Osteoblast (primary cell): Measurements from ENCODE around the gene H3-3A. TPM values are rescaled to one million over a fixed set of nuclear protein-coding genes. Genes with fewer than 3 reads are reported as not detected.

ENCODE experiments used
- DNase-seq: peaks from one replicate; pipeline ENCODE4 v3.0.0; 2011; ENCODE audit warnings: low spot score, mixed read lengths; ENCODE audit not compliant: insufficient read length; ENCODE audit errors: missing footprints
- H2AFZ ChIP-seq: 2 replicates; pipeline ENCODE4 v1.6.0; 2011; ENCODE audit warnings: mild to moderate bottlenecking, low read length
- H3K27ac ChIP-seq: 2 replicates; pipeline ENCODE4 v1.5.1; 2011; ENCODE audit warnings: mild to moderate bottlenecking, low read depth, low read length, moderate library complexity
- H3K27me3 ChIP-seq: 2 replicates; pipeline ENCODE4 v1.6.0; 2012; ENCODE audit warnings: mild to moderate bottlenecking, control low read depth, inconsistent platforms, low read length, moderate library complexity; ENCODE audit not compliant: insufficient read depth
- H3K36me3 ChIP-seq: 2 replicates; pipeline ENCODE4 v1.5.1; 2011; ENCODE audit warnings: mild to moderate bottlenecking, low read length, control low read depth, moderate library complexity; ENCODE audit not compliant: insufficient read depth
- H3K4me1 ChIP-seq: 2 replicates; pipeline ENCODE4 v1.5.1; 2011; ENCODE audit warnings: mild to moderate bottlenecking, low read length, control low read depth, moderate library complexity; ENCODE audit not compliant: insufficient read depth
- H3K4me2 ChIP-seq: 2 replicates; pipeline ENCODE4 v1.6.0; 2011; ENCODE audit warnings: mild to moderate bottlenecking, low read length; ENCODE audit not compliant: insufficient read depth
- H3K4me3 ChIP-seq: fragments of 200-600 bp; sonication (generic); 3 replicates; pipeline ENCODE4 v1.5.1; 2012; ENCODE audit warnings: mild to moderate bottlenecking, low read length, inconsistent platforms; ENCODE audit not compliant: insufficient read depth
- H3K79me2 ChIP-seq: 2 replicates; pipeline ENCODE4 v1.6.0; 2012; ENCODE audit warnings: mild to moderate bottlenecking, low read length, control low read depth, inconsistent platforms; ENCODE audit not compliant: insufficient read depth
- H3K9me3 ChIP-seq: 2 replicates; pipeline ENCODE4 v1.5.1; 2011; ENCODE audit warnings: low read depth, low read length, control low read depth
- H4K20me1 ChIP-seq: 2 replicates; pipeline ENCODE4 v1.6.0; 2012; ENCODE audit warnings: mild to moderate bottlenecking, low read length, control low read depth; ENCODE audit not compliant: insufficient read depth
- CTCF ChIP-seq: IDR thresholded peaks from 2 replicates; pipeline ENCODE4 v1.5.1; 2011; ENCODE audit warnings: mild to moderate bottlenecking, low read depth, low read length, moderate library complexity; ENCODE audit errors: extremely low read depth
- total RNA-seq: library from RNA; depleted of rRNA; stranded (reverse); fragments of >200 nt; gene quantifications from 2 replicates; pipeline ENCODE4 v1.2.3, GENCODE V29; 2012

Gene H3-3A
- total RNA-seq, 1 donor: 127 TPM

- no peak for DNase-seq
- no peaks in the 10 kb centered on the region for H4K20me1 ChIP-seq
- no peaks in the 10 kb centered on the region for H3K4me1 ChIP-seq
- H3K4me2 ChIP-seq: no peak overlapping the region
- no peak overlapping the region for H3K27ac ChIP-seq
- no peak overlapping the region for H3K4me3 ChIP-seq
- H3K79me2 ChIP-seq: no peaks in the 10 kb centered on the region
- H3K9me3 ChIP-seq: no peaks in the 10 kb centered on the region
- H2AFZ ChIP-seq: no peak overlapping the region
- no peaks in the 10 kb centered on the region for H3K36me3 ChIP-seq
- TF ChIP-seq CTCF: no peak
- H3K27me3 ChIP-seq: peaks cover 14% of the 10 kb centered on the region
Observed at GRCh38 chr1:226021801-226022200, 40.7 kb upstream of the H3-3A start.

- TF ChIP-seq CTCF: no peak
- Histone ChIP-seq H3K4me1 (no peaks in the 10 kb centered on the region), H3K36me3 (no peaks in the 10 kb centered on the region), H3K4me3 (no peak overlapping the region), H3K9me3 (no peaks in the 10 kb centered on the region), H3K27ac (no peak overlapping the region), H3K4me2 (no peak overlapping the region), H4K20me1 (no peaks in the 10 kb centered on the region), H3K27me3 (peaks cover 6% of the 10 kb centered on the region), H2AFZ (no peak overlapping the region), H3K79me2 (no peaks in the 10 kb centered on the region)
- no peak for DNase-seq
Observed at GRCh38 chr1:226023735-226024134, 38.8 kb upstream of the H3-3A start.

- Histone ChIP-seq H3K4me3 (no peak overlapping the region), H3K27ac (no peak overlapping the region), H3K79me2 (no peaks in the 10 kb centered on the region), H2AFZ (no peak overlapping the region), H3K36me3 (no peaks in the 10 kb centered on the region), H3K9me3 (no peaks in the 10 kb centered on the region), H3K4me1 (no peaks in the 10 kb centered on the region), H3K4me2 (no peak overlapping the region), H3K27me3 (peaks cover 3% of the 10 kb centered on the region), H4K20me1 (no peaks in the 10 kb centered on the region)
- no peak for TF ChIP-seq CTCF
- DNase-seq: no peak
Observed at GRCh38 chr1:226026833-226027232, 35.7 kb upstream of the H3-3A start.

- Histone ChIP-seq H4K20me1 (no peaks in the 10 kb centered on the region), H3K27ac (no peak overlapping the region), H3K27me3 (peaks cover 3% of the 10 kb centered on the region), H3K4me1 (no peaks in the 10 kb centered on the region), H3K9me3 (no peaks in the 10 kb centered on the region), H3K4me3 (no peak overlapping the region), H3K4me2 (no peak overlapping the region), H2AFZ (no peak overlapping the region), H3K36me3 (no peaks in the 10 kb centered on the region), H3K79me2 (no peaks in the 10 kb centered on the region)
- no peak for TF ChIP-seq CTCF
- DNase-seq: no peak
Observed at GRCh38 chr1:226027538-226028217, 34.8 kb upstream of the H3-3A start.
